K562 (cell line): Measurements from ENCODE around the gene DDX54. TPM values are rescaled to one million over a fixed set of nuclear protein-coding genes. Genes with fewer than 3 reads are reported as not detected.

Experiments
- ATAC-seq: fragments of 200-7000 bp; cut with Tn5 transposase; 3 replicates; pipeline ENCODE4 v1.9.1; 2020; ENCODE audit warnings: moderate library complexity
- BruUV-seq: library from RNA; stranded (reverse); fragments of 400-500 nt; replicated peaks from 2 replicates; lab custom pipeline; 2021; lab: Mats Ljungman, UMichigan
- CTCF ChIA-PET: fragments of 300-600 bp; formaldehyde crosslinking; extraction: SDS; loops from one replicate; lab custom pipeline; 2021; ENCODE audit warnings: low intra/inter-chr PET ratio; lab: Yijun Ruan, JAX
- POLR2A ChIA-PET: fragments of 300-600, 350-650 bp; sonication (Branson Sonifier 250); formaldehyde crosslinking; extraction: SDS; loops from one replicate; lab custom pipeline; 2021; ENCODE audit warnings: antibody characterized with exemption, inconsistent platforms; lab: Yijun Ruan, JAX
- DNase-seq, 4 experiments: peaks; one replicate each; pipeline versions ENCODE4 v3.0.0 to v3.0.0-alpha.2; 2011 to 2018; ENCODE audit warnings: low spot score in 3 of 4, mixed read lengths in 3 of 4; ENCODE audit errors: extremely low read depth in 1 of 4
- FAIRE-seq: peaks from 2 replicates; lab custom pipeline; 2011; peaks lifted over from hg19 to GRCh38; lab: Jason Lieb, UNC
- H2AFZ ChIP-seq: 2 replicates; pipeline ENCODE4 v1.6.0; 2011; ENCODE audit warnings: low read depth, low read length, control low read depth, inconsistent platforms
- H3K27ac ChIP-seq: fragments of 200-600 bp; 3 replicates; pipeline ENCODE4 v1.8.0; 2011; ENCODE audit warnings: low read depth, mild to moderate bottlenecking, control low read depth, inconsistent platforms, low read length, moderate library complexity, mixed read lengths; ENCODE audit errors: extremely low read depth
- H3K27me3 ChIP-seq, 2 experiments: fragments of 300-600 bp in 1 of 2; 2 replicates in 1 of 2; 3 replicates in 1 of 2; pipeline versions ENCODE4 v1.6.0 to v1.8.0; 2011; ENCODE audit warnings: inconsistent platforms in 2 of 2, low read length in 2 of 2, mild to moderate bottlenecking in 1 of 2, mixed read lengths in 1 of 2, moderate library complexity in 1 of 2; ENCODE audit not compliant: control insufficient read depth in 2 of 2, insufficient read depth in 2 of 2
- H3K36me3 ChIP-seq: fragments of 300-600 bp; 3 replicates; pipeline ENCODE4 v1.8.0; 2011; ENCODE audit warnings: mild to moderate bottlenecking, low read length, inconsistent platforms; ENCODE audit not compliant: control insufficient read depth, insufficient read depth
- H3K4me1 ChIP-seq, 2 experiments: fragments of 200-600 bp in 1 of 2; replicated peaks in 1 of 2; 2 replicates in 1 of 2; 3 replicates in 1 of 2; pipeline versions ENCODE4 v1.5.1 to v1.8.0; 2011; ENCODE audit warnings: inconsistent platforms in 2 of 2, low read length in 2 of 2, mild to moderate bottlenecking in 1 of 2, mixed read lengths in 1 of 2, moderate library complexity in 1 of 2; ENCODE audit not compliant: control insufficient read depth in 2 of 2, insufficient read depth in 2 of 2
- H3K4me2 ChIP-seq: 2 replicates; pipeline ENCODE4 v1.6.1; 2011; ENCODE audit warnings: low read length, control low read depth, inconsistent platforms, mixed read lengths; ENCODE audit not compliant: insufficient read depth
- H3K4me3 ChIP-seq: fragments of 200-600 bp; sonication (generic), shearing (Covaris generic); 2 replicates; pipeline ENCODE4 v1.5.1; 2016; ENCODE audit warnings: control low read depth, inconsistent platforms
- H3K79me2 ChIP-seq: fragments of 200-600 bp; 3 replicates; pipeline ENCODE4 v1.8.0; 2011; ENCODE audit warnings: low read length, inconsistent platforms; ENCODE audit not compliant: control insufficient read depth, insufficient read depth
- H3K9ac ChIP-seq, 2 experiments: 2 replicates each; pipeline versions ENCODE4 v1.6.0 to v1.6.1; 2011; ENCODE audit warnings: low read depth in 2 of 2, low read length in 2 of 2, control low read depth in 1 of 2, inconsistent platforms in 1 of 2, mild to moderate bottlenecking in 1 of 2, mixed read lengths in 1 of 2; ENCODE audit not compliant: insufficient read depth in 1 of 2
- H3K9me1 ChIP-seq: one replicate; pipeline ENCODE4 v1.6.0; 2011; ENCODE audit warnings: inconsistent platforms, mild to moderate bottlenecking, low read length, moderate library complexity; ENCODE audit not compliant: control insufficient read depth, insufficient read depth
- H3K9me3 ChIP-seq: replicated peaks from 2 replicates; pipeline ENCODE4 v1.5.1; 2011; ENCODE audit warnings: low read depth, low read length, inconsistent platforms; ENCODE audit not compliant: control insufficient read depth, insufficient read depth
- H4K20me1 ChIP-seq: replicated peaks from 2 replicates; pipeline ENCODE4 v1.6.1; 2011; ENCODE audit warnings: low read length, inconsistent platforms, mixed read lengths; ENCODE audit not compliant: control insufficient read depth, insufficient read depth
- BHLHE40 ChIP-seq: IDR thresholded peaks from 2 replicates; pipeline ENCODE4 v1.6.1; 2011; ENCODE audit warnings: low read length, improper control_type of control experiment
- CBFA2T2 ChIP-seq: fragments of 450-650 bp; conservative IDR thresholded peaks from 2 replicates; pipeline ENCODE4 v1.6.1; 2017; ENCODE audit warnings: mild to moderate bottlenecking
- CBFA2T3 ChIP-seq: fragments of 450-650 bp; IDR thresholded peaks from 2 replicates; pipeline ENCODE4 v1.6.1; 2017
- CCNT2 ChIP-seq: IDR thresholded peaks from 2 replicates; pipeline ENCODE4 v1.6.1; 2011; ENCODE audit warnings: borderline replicate concordance, low read depth, mild to moderate bottlenecking, moderate library complexity, mixed read lengths, low read length; ENCODE audit not compliant: insufficient read length; ENCODE audit errors: extremely low read depth
- CREB5 ChIP-seq: fragments of 250-450 bp; sonication (Bioruptor Pico); IDR thresholded peaks from 2 replicates; pipeline ENCODE4 v1.5.0; 2020; ENCODE audit warnings: mild to moderate bottlenecking
- EZH2 ChIP-seq: IDR thresholded peaks from 2 replicates; pipeline ENCODE4 v1.6.1; 2012; ENCODE audit warnings: low read depth, mild to moderate bottlenecking, inconsistent platforms, low read length, borderline replicate concordance
- ILF3 ChIP-seq: fragments of 450-650 bp; IDR thresholded peaks from 2 replicates; pipeline ENCODE4 v1.6.1; 2018; ENCODE audit warnings: antibody characterized with exemption, mild to moderate bottlenecking, moderate library complexity, borderline replicate concordance
- SFPQ ChIP-seq: fragments of 200-400 bp; formaldehyde crosslinking; IDR thresholded peaks from 2 replicates; pipeline ENCODE4 v1.6.1; 2017; ENCODE audit warnings: mild to moderate bottlenecking, low read depth, low read length, moderate library complexity
- WGBS: fragments of 100-300 bp; shearing (Covaris generic); methylation state at CpG from one replicate; pipeline ENCODE4 v1.1.6; 2016; ENCODE audit warnings: low coverage, mixed read lengths; ENCODE audit not compliant: insufficient coverage; ENCODE audit errors: missing lambda C conversion rate; 5-methylcytosine and 5-hydroxymethylcytosine counted together
- in situ Hi-C: fragments of 300-500 bp; cut with MboI; formaldehyde crosslinking; loops from 4 replicates; pipeline ENCODE4 v1.15.0; 2018; ENCODE audit warnings: inconsistent platforms, mixed read lengths
- intact Hi-C: fragments of 100-400 bp; cut with micrococcal nuclease; formaldehyde crosslinking; loops from 2 replicates; pipeline ENCODE4 v1.14.2; 2022
- polyA plus RNA-seq, 8 experiments: library from polyadenylated mRNA; depleted of rRNA in 4 of 8; stranded (reverse) in 5 of 8; unstranded in 3 of 8; fragments of >200 nt; fragmentation: Nextera tagmentation in 2 of 8; fragmentation: Illumina TruSeq in 1 of 8; extraction: Ambion mirVana in 2 of 8; extraction: Trizol in 1 of 8; gene quantifications; 2 replicates each; pipeline versions ENCODE4 v1.2.1 to v1.2.3, GENCODE V29; 2011 to 2014; ENCODE audit warnings: inconsistent platforms in 1 of 8, missing spikeins in 1 of 8
- total RNA-seq, 7 experiments: library from RNA; depleted of rRNA in 6 of 7; stranded (reverse); fragments of >200 nt in 6 of 7; fragmentation: Illumina TruSeq in 2 of 7; extraction: Trizol in 2 of 7; gene quantifications; 2 replicates each; pipeline versions ENCODE4 v1.2.1 to v1.2.3, GENCODE V29; 2011 to 2021; ENCODE audit warnings: low replicate concordance in 1 of 7
- TF ChIP-seq, protein P1 (sequence below), 3 experiments: IDR thresholded peaks in 2 of 3; conservative IDR thresholded peaks in 1 of 3; 2 replicates each; pipeline ENCODE4 v1.5.1; 2011 to 2012; ENCODE audit warnings: low read length in 3 of 3, mild to moderate bottlenecking in 3 of 3, control low read depth in 2 of 3, improper control_type of control experiment in 1 of 3, inconsistent platforms in 1 of 3, low read depth in 1 of 3, mixed read lengths in 1 of 3, moderate library complexity in 1 of 3; ENCODE audit not compliant: insufficient read depth in 2 of 3
- TF ChIP-seq, protein P2 (sequence below): sonication (generic); formaldehyde crosslinking; IDR thresholded peaks from 2 replicates; pipeline ENCODE4 v1.8.0; 2022; ENCODE audit warnings: missing genetic modification reagents, mild to moderate bottlenecking, moderate library complexity, borderline replicate concordance

DDX54 gene
- total and polyA plus RNA-seq, 9 of the 15 experiments (the other 6 are each of a cell fraction or from before 2014, with no cell fraction given) = 1.4 to 135 (median 51.4) TPM

GRCh38 chr12:113162102-113163029, 22.9 kb downstream of the DDX54 start:
- in situ Hi-C loops (no loop called here), intact Hi-C loops (no loop called here)
- Histone ChIP-seq H3K27me3 (no peaks in the 10 kb centered on the region), H3K4me2 (peak overlapping the region; percentile 18; the same call in 1 of the 2 replicates), H4K20me1 (peaks cover 27% of the 10 kb centered on the region), H3K4me1 (peaks cover 9 to 38% of the 10 kb centered on the region in 2 experiments), H3K36me3 (peaks cover 94% of the 10 kb centered on the region), H3K4me3 (no peak overlapping the region), H3K9me1 (peaks cover 4% of the 10 kb centered on the region), H3K27ac (no peak overlapping the region), H3K79me2 (no peaks in the 10 kb centered on the region), H3K9me3 (no peaks in the 10 kb centered on the region), H3K9ac (peak overlapping the region in 1 of 2 experiments; percentile 38; a peak in 1 of 4 replicates), H2AFZ (no peak overlapping the region)
- POLR2A ChIA-PET = interaction anchor here (0.9 to 1.2 kb wide), 4 partner anchors 15 to 108 kb away, joined by 3 to 4 read pairs (median 3); partner anchors contain the start of gene RASAL1
- DNase-seq = peak in 3 of 4 experiments; percentile 43 to 57 (median 49)
- CTCF ChIA-PET = no interaction called here
- no TSS peak for BruUV-seq
- FAIRE-seq = peak; percentile 61
- peak; percentile 42 for ATAC-seq
- WGBS = 79% methylated on average over 22 of the region's 25 CpGs
- TF ChIP-seq BHLHE40 = no peak
- peak; percentile 44; the same call in 1 of the 2 replicates for TF ChIP-seq CBFA2T2
- TF ChIP-seq, protein P1, sequence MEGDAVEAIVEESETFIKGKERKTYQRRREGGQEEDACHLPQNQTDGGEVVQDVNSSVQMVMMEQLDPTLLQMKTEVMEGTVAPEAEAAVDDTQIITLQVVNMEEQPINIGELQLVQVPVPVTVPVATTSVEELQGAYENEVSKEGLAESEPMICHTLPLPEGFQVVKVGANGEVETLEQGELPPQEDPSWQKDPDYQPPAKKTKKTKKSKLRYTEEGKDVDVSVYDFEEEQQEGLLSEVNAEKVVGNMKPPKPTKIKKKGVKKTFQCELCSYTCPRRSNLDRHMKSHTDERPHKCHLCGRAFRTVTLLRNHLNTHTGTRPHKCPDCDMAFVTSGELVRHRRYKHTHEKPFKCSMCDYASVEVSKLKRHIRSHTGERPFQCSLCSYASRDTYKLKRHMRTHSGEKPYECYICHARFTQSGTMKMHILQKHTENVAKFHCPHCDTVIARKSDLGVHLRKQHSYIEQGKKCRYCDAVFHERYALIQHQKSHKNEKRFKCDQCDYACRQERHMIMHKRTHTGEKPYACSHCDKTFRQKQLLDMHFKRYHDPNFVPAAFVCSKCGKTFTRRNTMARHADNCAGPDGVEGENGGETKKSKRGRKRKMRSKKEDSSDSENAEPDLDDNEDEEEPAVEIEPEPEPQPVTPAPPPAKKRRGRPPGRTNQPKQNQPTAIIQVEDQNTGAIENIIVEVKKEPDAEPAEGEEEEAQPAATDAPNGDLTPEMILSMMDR (IDR thresholded peaks at IDR 0.05 in 2 of 3, conservative IDR thresholded peaks at IDR 0.05 in 1 of 3; ENCODE audit: insufficient read depth in 2 of 3, low read depth in 1 of 3, low read length in 3 of 3) = no peak
- TF ChIP-seq CREB5 (CRISPR knock-in tag) = no peak
- no peak for TF ChIP-seq SFPQ
- TF ChIP-seq CCNT2 = no peak
- TF ChIP-seq, protein P2, sequence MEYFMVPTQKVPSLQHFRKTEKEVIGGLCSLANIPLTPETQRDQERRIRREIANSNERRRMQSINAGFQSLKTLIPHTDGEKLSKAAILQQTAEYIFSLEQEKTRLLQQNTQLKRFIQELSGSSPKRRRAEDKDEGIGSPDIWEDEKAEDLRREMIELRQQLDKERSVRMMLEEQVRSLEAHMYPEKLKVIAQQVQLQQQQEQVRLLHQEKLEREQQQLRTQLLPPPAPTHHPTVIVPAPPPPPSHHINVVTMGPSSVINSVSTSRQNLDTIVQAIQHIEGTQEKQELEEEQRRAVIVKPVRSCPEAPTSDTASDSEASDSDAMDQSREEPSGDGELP (CRISPR knock-in tag) = peak; percentile 81
- no peak for TF ChIP-seq ILF3
- no peak for TF ChIP-seq EZH2
- peak; percentile 58 for TF ChIP-seq CBFA2T3
